ENCODE measurements around the gene GRIFIN.

GRIFIN gene

GRCh38 chr7:2476298-2476697 lies at the start of gene GRIFIN:
Gene GRIFIN (minus strand): TSS chr7:2476398. CDS start chr7:2476383, 15 bp downstream.
- ATAC-seq, result peak; percentile 18
- Mint-ChIP-seq H3K27me3 (peaks cover 10% of the 10 kb centered on the region), H3K36me3 (no peaks in the 10 kb centered on the region), H3K27ac (peak within 1 kb of the TSS; percentile 33), H3K4me1 (peaks cover 17% of the 10 kb centered on the region), H3K4me3 (no peak within 1 kb of the TSS), H3K9me3 (no peaks in the 10 kb centered on the region)

GRCh38 chr7:2524808-2525657 lies 48.8 kb upstream of the GRIFIN start:
- Mint-ChIP-seq H3K27ac (peak overlapping the region; percentile 76), H3K27me3 (no peaks in the 10 kb centered on the region), H3K4me1 (peaks cover 87% of the 10 kb centered on the region), H3K9me3 (no peaks in the 10 kb centered on the region), H3K4me3 (no peak overlapping the region), H3K36me3 (peaks cover 27% of the 10 kb centered on the region)
- no peak for ATAC-seq

GRCh38 chr7:2523941-2524807 lies 48.0 kb upstream of the GRIFIN start:
- H3K27ac Mint-ChIP-seq, result peak overlapping the region; percentile 86
- H3K4me1 Mint-ChIP-seq, result peaks cover 79% of the 10 kb centered on the region
- H3K9me3 Mint-ChIP-seq, result no peaks in the 10 kb centered on the region
- H3K4me3 Mint-ChIP-seq, result peak overlapping the region; percentile 100
- ATAC-seq, result no peak
- H3K27me3 Mint-ChIP-seq, result no peaks in the 10 kb centered on the region
- H3K36me3 Mint-ChIP-seq, result peaks cover 27% of the 10 kb centered on the region

- ATAC-seq, result no peak
- Mint-ChIP-seq H3K4me1 (peaks cover 72% of the 10 kb centered on the region), H3K27ac (peak overlapping the region; percentile 86), H3K27me3 (no peaks in the 10 kb centered on the region), H3K9me3 (no peaks in the 10 kb centered on the region), H3K4me3 (peak overlapping the region; percentile 100), H3K36me3 (peaks cover 27% of the 10 kb centered on the region)
Observed at GRCh38 chr7:2523461-2523936, 47.3 kb upstream of the GRIFIN start.

GRCh38 chr7:2522780-2523433 lies 46.7 kb upstream of the GRIFIN start:
- peaks cover 72% of the 10 kb centered on the region for H3K4me1 Mint-ChIP-seq
- H3K36me3 Mint-ChIP-seq, result peaks cover 27% of the 10 kb centered on the region
- peak overlapping the region; percentile 100 for H3K4me3 Mint-ChIP-seq

GRCh38 chr7:2521952-2522591 lies 45.9 kb upstream of the GRIFIN start:
- Mint-ChIP-seq H3K4me3 (peak overlapping the region; percentile 100), H3K27ac (peak overlapping the region; percentile 86), H3K27me3 (no peaks in the 10 kb centered on the region), H3K36me3 (peaks cover 23% of the 10 kb centered on the region), H3K9me3 (no peaks in the 10 kb centered on the region), H3K4me1 (peaks cover 71% of the 10 kb centered on the region)
- peak; percentile 57 for ATAC-seq

More at GRCh38 chr7:2522780-2523433, 46.7 kb upstream of the GRIFIN start:
- ATAC-seq, result no peak
- Mint-ChIP-seq H3K27ac (peak overlapping the region; percentile 86), H3K27me3 (no peaks in the 10 kb centered on the region), H3K9me3 (no peaks in the 10 kb centered on the region)

- ATAC-seq, result no peak
- H3K9me3 Mint-ChIP-seq, result no peaks in the 10 kb centered on the region
- H3K27me3 Mint-ChIP-seq, result no peaks in the 10 kb centered on the region
- H3K27ac Mint-ChIP-seq, result peak overlapping the region; percentile 86
- peak overlapping the region; percentile 100 for H3K4me3 Mint-ChIP-seq
- H3K4me1 Mint-ChIP-seq, result peaks cover 63% of the 10 kb centered on the region
- peaks cover 19% of the 10 kb centered on the region for H3K36me3 Mint-ChIP-seq
Observed at GRCh38 chr7:2521341-2521745, 45.1 kb upstream of the GRIFIN start.

GRCh38 chr7:2520761-2521290 lies 44.6 kb upstream of the GRIFIN start:
- Mint-ChIP-seq H3K36me3 (peaks cover 14% of the 10 kb centered on the region), H3K4me3 (peak overlapping the region; percentile 100), H3K4me1 (peaks cover 58% of the 10 kb centered on the region), H3K9me3 (no peaks in the 10 kb centered on the region), H3K27ac (peak overlapping the region; percentile 86), H3K27me3 (no peaks in the 10 kb centered on the region)
- no peak for ATAC-seq

GRCh38 chr7:2520131-2520760 lies 44.0 kb upstream of the GRIFIN start:
- Mint-ChIP-seq H3K27ac (peak overlapping the region; percentile 86), H3K36me3 (peaks cover 10% of the 10 kb centered on the region), H3K27me3 (no peaks in the 10 kb centered on the region), H3K9me3 (no peaks in the 10 kb centered on the region), H3K4me3 (peak overlapping the region; percentile 100), H3K4me1 (peaks cover 52% of the 10 kb centered on the region)
- peak; percentile 2 for ATAC-seq

- Mint-ChIP-seq H3K27me3 (no peaks in the 10 kb centered on the region), H3K4me1 (peaks cover 50% of the 10 kb centered on the region), H3K9me3 (no peaks in the 10 kb centered on the region), H3K36me3 (peaks cover 10% of the 10 kb centered on the region), H3K27ac (peak within 1 kb of the TSS; percentile 86), H3K4me3 (peak within 1 kb of the TSS; percentile 100)
- ATAC-seq, result peak; percentile 89
Observed at GRCh38 chr7:2519119-2519930, 43.1 kb upstream of the GRIFIN start, which contains the start of gene LFNG. Gene LFNG (plus strand): TSS chr7:2519774. CDS start chr7:2519862, 88 bp downstream.

- no peak for ATAC-seq
- Mint-ChIP-seq H3K9me3 (no peaks in the 10 kb centered on the region), H3K4me3 (peak overlapping the region; percentile 76), H3K36me3 (peaks cover 10% of the 10 kb centered on the region), H3K4me1 (peaks cover 44% of the 10 kb centered on the region), H3K27me3 (no peaks in the 10 kb centered on the region), H3K27ac (peak overlapping the region; percentile 40)
Observed at GRCh38 chr7:2518737-2519118, 42.5 kb upstream of the GRIFIN start.

GRCh38 chr7:2517678-2518507 lies 41.7 kb upstream of the GRIFIN start:
- peak overlapping the region; percentile 46 for H3K27ac Mint-ChIP-seq

More at GRCh38 chr7:2517678-2518507, 41.7 kb upstream of the GRIFIN start:
- Mint-ChIP-seq H3K4me3 (peak overlapping the region; percentile 54), H3K4me1 (peaks cover 44% of the 10 kb centered on the region), H3K27me3 (no peaks in the 10 kb centered on the region), H3K36me3 (peaks cover 7% of the 10 kb centered on the region), H3K9me3 (no peaks in the 10 kb centered on the region)
- no peak for ATAC-seq
